Measurements from ENCODE around the gene AMOTL1.

- TF ChIP-seq CTCF (IDR thresholded peaks at IDR 0.05; ENCODE audit: low read depth, low read length, poor library complexity, severe bottlenecking) (no peak), EZH2phosphoT487 (IDR thresholded peaks at IDR 0.05; ENCODE audit: borderline replicate concordance, low read length) (no peak)
Observed at GRCh38 chr11:94912806-94913205, 144.7 kb downstream of the AMOTL1 start.

Data from DOHH2 (cell line).